ENCODE results near the gene NTRK3.

NTRK3 gene

GRCh38 chr15:88220443-88221335 lies 35.9 kb downstream of the NTRK3 start:
- no peaks in the 10 kb centered on the region for H3K36me3 ChIP-seq (ENCODE audit: insufficient read depth, low read depth, low read length)
- no peak overlapping the region for H3K9ac ChIP-seq (ENCODE audit: low read depth, low read length)
- H3K27ac ChIP-seq (ENCODE audit: low read length) = no peak overlapping the region
- no peaks in the 10 kb centered on the region for H3K27me3 ChIP-seq (ENCODE audit: insufficient read depth, low read length)
- H3K4me1 ChIP-seq (ENCODE audit: insufficient read depth, low read length) = no peaks in the 10 kb centered on the region
- H3K9me3 ChIP-seq (ENCODE audit: insufficient read depth, low read depth, low read length) = no peaks in the 10 kb centered on the region
- no peak overlapping the region for H3K4me3 ChIP-seq (ENCODE audit: low read length)

GRCh38 chr15:88219623-88220022 lies 36.9 kb downstream of the NTRK3 start:
- no peak overlapping the region for H3K27ac ChIP-seq (ENCODE audit: low read length)
- H3K36me3 ChIP-seq (ENCODE audit: insufficient read depth, low read depth, low read length) = no peaks in the 10 kb centered on the region
- no peak overlapping the region for H3K9ac ChIP-seq (ENCODE audit: low read depth, low read length)
- H3K4me1 ChIP-seq (ENCODE audit: insufficient read depth, low read length) = peaks cover 5% of the 10 kb centered on the region; the same call in 1 of the 2 replicates
- H3K4me3 ChIP-seq (ENCODE audit: low read length) = no peak overlapping the region
- H3K9me3 ChIP-seq (ENCODE audit: insufficient read depth, low read depth, low read length) = no peaks in the 10 kb centered on the region
- H3K27me3 ChIP-seq (ENCODE audit: insufficient read depth, low read length) = no peaks in the 10 kb centered on the region

- Histone ChIP-seq H3K36me3 (ENCODE audit: insufficient read depth, low read depth, low read length) (no peaks in the 10 kb centered on the region), H3K4me3 (ENCODE audit: low read length) (no peak overlapping the region), H3K27ac (ENCODE audit: low read length) (no peak overlapping the region), H3K9ac (ENCODE audit: low read depth, low read length) (no peak overlapping the region), H3K9me3 (ENCODE audit: insufficient read depth, low read depth, low read length) (no peaks in the 10 kb centered on the region), H3K27me3 (ENCODE audit: insufficient read depth, low read length) (no peaks in the 10 kb centered on the region), H3K4me1 (ENCODE audit: insufficient read depth, low read length) (peaks cover 5% of the 10 kb centered on the region; the same call in 1 of the 2 replicates)
Measured at GRCh38 chr15:88218557-88219221, 37.9 kb downstream of the NTRK3 start.

GRCh38 chr15:88215066-88215648 lies 41.4 kb downstream of the NTRK3 start:
- peaks cover 5% of the 10 kb centered on the region; the same call in 1 of the 2 replicates for H3K4me1 ChIP-seq (ENCODE audit: insufficient read depth, low read length)
- H3K36me3 ChIP-seq (ENCODE audit: insufficient read depth, low read depth, low read length) = no peaks in the 10 kb centered on the region
- H3K9me3 ChIP-seq (ENCODE audit: insufficient read depth, low read depth, low read length) = no peaks in the 10 kb centered on the region
- H3K27me3 ChIP-seq (ENCODE audit: insufficient read depth, low read length) = no peaks in the 10 kb centered on the region
- no peak overlapping the region for H3K4me3 ChIP-seq (ENCODE audit: low read length)
- H3K9ac ChIP-seq (ENCODE audit: low read depth, low read length) = no peak overlapping the region
- no peak overlapping the region for H3K27ac ChIP-seq (ENCODE audit: low read length)

- no peaks in the 10 kb centered on the region for H3K27me3 ChIP-seq (ENCODE audit: insufficient read depth, low read length)
- H3K9ac ChIP-seq (ENCODE audit: low read depth, low read length) = no peak overlapping the region
- no peaks in the 10 kb centered on the region for H3K36me3 ChIP-seq (ENCODE audit: insufficient read depth, low read depth, low read length)
- H3K9me3 ChIP-seq (ENCODE audit: insufficient read depth, low read depth, low read length) = no peaks in the 10 kb centered on the region
- no peak overlapping the region for H3K4me3 ChIP-seq (ENCODE audit: low read length)
- peaks cover 8% of the 10 kb centered on the region; the same call in 1 of the 2 replicates for H3K4me1 ChIP-seq (ENCODE audit: insufficient read depth, low read length)
- no peak overlapping the region for H3K27ac ChIP-seq (ENCODE audit: low read length)
Measured at GRCh38 chr15:88209111-88209510, 47.4 kb downstream of the NTRK3 start.

GRCh38 chr15:88208396-88208795 lies 48.1 kb downstream of the NTRK3 start:
- no peaks in the 10 kb centered on the region for H3K36me3 ChIP-seq (ENCODE audit: insufficient read depth, low read depth, low read length)
- no peak overlapping the region for H3K27ac ChIP-seq (ENCODE audit: low read length)

GRCh38 chr15:88207565-88207964 lies 49.0 kb downstream of the NTRK3 start:
- Histone ChIP-seq H3K4me3 (ENCODE audit: low read length) (no peak overlapping the region), H3K9me3 (ENCODE audit: insufficient read depth, low read depth, low read length) (no peaks in the 10 kb centered on the region), H3K4me1 (ENCODE audit: insufficient read depth, low read length) (peaks cover 8% of the 10 kb centered on the region; the same call in 1 of the 2 replicates), H3K27me3 (ENCODE audit: insufficient read depth, low read length) (no peaks in the 10 kb centered on the region), H3K27ac (ENCODE audit: low read length) (no peak overlapping the region), H3K36me3 (ENCODE audit: insufficient read depth, low read depth, low read length) (no peaks in the 10 kb centered on the region), H3K9ac (ENCODE audit: low read depth, low read length) (no peak overlapping the region)

More at GRCh38 chr15:88208396-88208795, 48.1 kb downstream of the NTRK3 start:
- Histone ChIP-seq H3K9ac (ENCODE audit: low read depth, low read length) (no peak overlapping the region), H3K27me3 (ENCODE audit: insufficient read depth, low read length) (no peaks in the 10 kb centered on the region), H3K4me1 (ENCODE audit: insufficient read depth, low read length) (peaks cover 8% of the 10 kb centered on the region; the same call in 1 of the 2 replicates), H3K9me3 (ENCODE audit: insufficient read depth, low read depth, low read length) (no peaks in the 10 kb centered on the region), H3K4me3 (ENCODE audit: low read length) (no peak overlapping the region)

- H3K27ac ChIP-seq (ENCODE audit: low read length) = no peak overlapping the region
- peaks cover 8% of the 10 kb centered on the region; the same call in 1 of the 2 replicates for H3K4me1 ChIP-seq (ENCODE audit: insufficient read depth, low read length)
- no peaks in the 10 kb centered on the region for H3K27me3 ChIP-seq (ENCODE audit: insufficient read depth, low read length)
- H3K36me3 ChIP-seq (ENCODE audit: insufficient read depth, low read depth, low read length) = no peaks in the 10 kb centered on the region
- no peaks in the 10 kb centered on the region for H3K9me3 ChIP-seq (ENCODE audit: insufficient read depth, low read depth, low read length)
- no peak overlapping the region for H3K9ac ChIP-seq (ENCODE audit: low read depth, low read length)
- no peak overlapping the region for H3K4me3 ChIP-seq (ENCODE audit: low read length)
Measured at GRCh38 chr15:88204584-88204983, 52.0 kb downstream of the NTRK3 start.

GRCh38 chr15:88202231-88202630 lies 54.3 kb downstream of the NTRK3 start:
- Histone ChIP-seq H3K27me3 (ENCODE audit: insufficient read depth, low read length) (no peaks in the 10 kb centered on the region), H3K36me3 (ENCODE audit: insufficient read depth, low read depth, low read length) (no peaks in the 10 kb centered on the region), H3K4me3 (ENCODE audit: low read length) (no peak overlapping the region), H3K9ac (ENCODE audit: low read depth, low read length) (no peak overlapping the region), H3K27ac (ENCODE audit: low read length) (no peak overlapping the region), H3K9me3 (ENCODE audit: insufficient read depth, low read depth, low read length) (no peaks in the 10 kb centered on the region), H3K4me1 (ENCODE audit: insufficient read depth, low read length) (no peaks in the 10 kb centered on the region)

- H3K36me3 ChIP-seq (ENCODE audit: insufficient read depth, low read depth, low read length) = no peaks in the 10 kb centered on the region
- no peak overlapping the region for H3K27ac ChIP-seq (ENCODE audit: low read length)
- H3K4me1 ChIP-seq (ENCODE audit: insufficient read depth, low read length) = no peaks in the 10 kb centered on the region
- no peak overlapping the region for H3K9ac ChIP-seq (ENCODE audit: low read depth, low read length)
- H3K27me3 ChIP-seq (ENCODE audit: insufficient read depth, low read length) = no peaks in the 10 kb centered on the region
- H3K4me3 ChIP-seq (ENCODE audit: low read length) = no peak overlapping the region
- no peaks in the 10 kb centered on the region for H3K9me3 ChIP-seq (ENCODE audit: insufficient read depth, low read depth, low read length)
Measured at GRCh38 chr15:88201207-88201606, 55.3 kb downstream of the NTRK3 start.

GRCh38 chr15:88196961-88197360 lies 59.6 kb downstream of the NTRK3 start:
- Histone ChIP-seq H3K9ac (ENCODE audit: low read depth, low read length) (no peak overlapping the region), H3K36me3 (ENCODE audit: insufficient read depth, low read depth, low read length) (no peaks in the 10 kb centered on the region), H3K9me3 (ENCODE audit: insufficient read depth, low read depth, low read length) (no peaks in the 10 kb centered on the region), H3K27me3 (ENCODE audit: insufficient read depth, low read length) (no peaks in the 10 kb centered on the region), H3K4me3 (ENCODE audit: low read length) (no peak overlapping the region), H3K4me1 (ENCODE audit: insufficient read depth, low read length) (no peaks in the 10 kb centered on the region), H3K27ac (ENCODE audit: low read length) (no peak overlapping the region)

Measured in iPS-20b (cell line).